Skeletal muscle tissue (tissue), 4 donors: ENCODE results near the gene NT5C1A. TPM values are rescaled to one million over a fixed set of nuclear protein-coding genes. Genes with fewer than 3 reads are reported as not detected.

Experiments used
- H3K27ac ChIP-seq: one replicate; pipeline ENCODE4 v1.7.0; 2013; ENCODE audit warnings: mild to moderate bottlenecking, low read depth, low read length, inconsistent platforms
- H3K27me3 ChIP-seq, 3 donors: one replicate each; pipeline ENCODE4 v1.7.0; 2013; ENCODE audit warnings: low read length in 3 of 3; ENCODE audit not compliant: control insufficient read depth in 3 of 3, insufficient read depth in 3 of 3
- H3K36me3 ChIP-seq, 3 donors: one replicate each; pipeline ENCODE4 v1.7.0; 2013; ENCODE audit warnings: low read length in 3 of 3; ENCODE audit not compliant: control insufficient read depth in 3 of 3, insufficient read depth in 3 of 3
- H3K4me1 ChIP-seq, 3 donors: one replicate each; pipeline ENCODE4 v1.7.0; 2013; ENCODE audit warnings: low read length in 3 of 3, mild to moderate bottlenecking in 3 of 3; ENCODE audit not compliant: control insufficient read depth in 3 of 3, insufficient read depth in 3 of 3
- H3K4me3 ChIP-seq, 3 donors: one replicate each; pipeline ENCODE4 v1.7.0; 2013; ENCODE audit warnings: low read length in 3 of 3
- H3K9ac ChIP-seq, 3 donors: one replicate each; pipeline ENCODE4 v1.7.0; 2013; ENCODE audit warnings: low read length in 3 of 3, mild to moderate bottlenecking in 3 of 3, moderate library complexity in 2 of 3, low read depth in 1 of 3
- H3K9me3 ChIP-seq, 3 donors: one replicate each; pipeline ENCODE4 v1.7.0; 2013; ENCODE audit warnings: low read length in 3 of 3; ENCODE audit not compliant: control insufficient read depth in 3 of 3
- total RNA-seq: library from RNA; depleted of rRNA; stranded (reverse); fragments of >200 nt; gene quantifications from one replicate; pipeline ENCODE4 v1.2.3, GENCODE V29; 2014
- donor health status: Osteomylitis.

The NT5C1A gene
- total RNA-seq, 1 donor from 2014 or later, result 11.0 TPM

GRCh38 chr1:39656391-39656790 lies 15.5 kb downstream of the NT5C1A start:
- H3K9me3 ChIP-seq, result no peaks in the 10 kb centered on the region
- no peaks in the 10 kb centered on the region for H3K27me3 ChIP-seq
- H3K36me3 ChIP-seq, result peaks cover 21 to 36% (median 31%) of the 10 kb centered on the region in 3 donors
- peaks cover 17 to 34% (median 25%) of the 10 kb centered on the region in 3 donors for H3K4me1 ChIP-seq
- no peak overlapping the region for H3K4me3 ChIP-seq
- no peak overlapping the region for H3K27ac ChIP-seq
- no peak overlapping the region for H3K9ac ChIP-seq

GRCh38 chr1:39655578-39656268 lies 16.2 kb downstream of the NT5C1A start:
- Histone ChIP-seq H3K9me3 (no peaks in the 10 kb centered on the region), H3K4me3 (no peak overlapping the region), H3K4me1 (peaks cover 17 to 34% (median 25%) of the 10 kb centered on the region in 3 donors), H3K27ac (no peak overlapping the region), H3K9ac (no peak overlapping the region), H3K36me3 (peaks cover 17 to 31% (median 25%) of the 10 kb centered on the region in 3 donors), H3K27me3 (no peaks in the 10 kb centered on the region)

GRCh38 chr1:39654291-39654690 lies 17.6 kb downstream of the NT5C1A start:
- Histone ChIP-seq H3K4me1 (peaks cover 17 to 34% (median 25%) of the 10 kb centered on the region in 3 donors), H3K4me3 (no peak overlapping the region), H3K27ac (no peak overlapping the region), H3K9me3 (peaks cover 0 to 2% (median 0%) of the 10 kb centered on the region in 3 donors), H3K27me3 (no peaks in the 10 kb centered on the region), H3K36me3 (peaks cover 7 to 26% (median 23%) of the 10 kb centered on the region in 3 donors), H3K9ac (peak overlapping the region in 1 of 3 donors; percentile 8)

GRCh38 chr1:39653546-39654031 lies 18.3 kb downstream of the NT5C1A start:
- Histone ChIP-seq H3K9ac (peak overlapping the region in 2 of 3 donors; percentile 19 to 61), H3K27me3 (no peaks in the 10 kb centered on the region), H3K27ac (no peak overlapping the region), H3K4me3 (peak overlapping the region in 2 of 3 donors; percentile 38 to 44), H3K36me3 (peaks cover 4 to 20% (median 16%) of the 10 kb centered on the region in 3 donors), H3K9me3 (peaks cover 0 to 2% (median 0%) of the 10 kb centered on the region in 3 donors), H3K4me1 (peaks cover 17 to 36% (median 25%) of the 10 kb centered on the region in 3 donors)

- H3K4me1 ChIP-seq, result peaks cover 22 to 43% (median 32%) of the 10 kb centered on the region in 3 donors
Observed at GRCh38 chr1:39652554-39652953, 19.4 kb downstream of the NT5C1A start.

GRCh38 chr1:39652105-39652504 lies 19.8 kb downstream of the NT5C1A start:
- Histone ChIP-seq H3K4me1 (peaks cover 26 to 48% (median 32%) of the 10 kb centered on the region in 3 donors), H3K36me3 (peaks cover 2 to 14% (median 7%) of the 10 kb centered on the region in 3 donors), H3K9ac (no peak overlapping the region), H3K9me3 (peaks cover 0 to 2% (median 0%) of the 10 kb centered on the region in 3 donors), H3K27ac (no peak overlapping the region), H3K4me3 (no peak overlapping the region), H3K27me3 (no peaks in the 10 kb centered on the region)

More at GRCh38 chr1:39652554-39652953, 19.4 kb downstream of the NT5C1A start:
- no peak overlapping the region for H3K27ac ChIP-seq
- peak overlapping the region in 1 of 3 donors; percentile 61 for H3K9ac ChIP-seq
- H3K4me3 ChIP-seq, result no peak overlapping the region
- H3K9me3 ChIP-seq, result peaks cover 0 to 2% (median 0%) of the 10 kb centered on the region in 3 donors
- H3K27me3 ChIP-seq, result no peaks in the 10 kb centered on the region
- H3K36me3 ChIP-seq, result peaks cover 4 to 18% (median 10%) of the 10 kb centered on the region in 3 donors

- Histone ChIP-seq H3K4me3 (no peak overlapping the region), H3K9ac (no peak overlapping the region), H3K4me1 (peaks cover 31 to 59% (median 32%) of the 10 kb centered on the region in 3 donors), H3K9me3 (peaks cover 0 to 2% (median 0%) of the 10 kb centered on the region in 3 donors), H3K27me3 (no peaks in the 10 kb centered on the region), H3K36me3 (peaks cover 0 to 16% (median 7%) of the 10 kb centered on the region in 3 donors), H3K27ac (no peak overlapping the region)
Observed at GRCh38 chr1:39650431-39650830, 21.5 kb downstream of the NT5C1A start.

- Histone ChIP-seq H3K4me1 (peaks cover 31 to 63% (median 32%) of the 10 kb centered on the region in 3 donors), H3K27ac (no peak overlapping the region), H3K36me3 (peaks cover 0 to 16% (median 7%) of the 10 kb centered on the region in 3 donors), H3K9me3 (peaks cover 0 to 2% (median 0%) of the 10 kb centered on the region in 3 donors), H3K27me3 (no peaks in the 10 kb centered on the region), H3K9ac (no peak overlapping the region), H3K4me3 (no peak overlapping the region)
Observed at GRCh38 chr1:39649636-39650185, 22.2 kb downstream of the NT5C1A start.

GRCh38 chr1:39648496-39648895 lies 23.4 kb downstream of the NT5C1A start:
- Histone ChIP-seq H3K36me3 (peaks cover 0 to 16% (median 7%) of the 10 kb centered on the region in 3 donors), H3K9ac (peak overlapping the region in 1 of 3 donors; percentile 0), H3K4me1 (peaks cover 21 to 64% (median 26%) of the 10 kb centered on the region in 3 donors), H3K27me3 (no peaks in the 10 kb centered on the region), H3K4me3 (no peak overlapping the region), H3K9me3 (peaks cover 0 to 2% (median 0%) of the 10 kb centered on the region in 3 donors), H3K27ac (no peak overlapping the region)
